Mesodermal cell (in vitro differentiated cells): ENCODE data around the gene A2M.

Source experiments
- H3K27ac ChIP-seq: 2 replicates; pipeline ENCODE4 v1.7.0; 2013; ENCODE audit warnings: mild to moderate bottlenecking, low read depth, low read length, moderate library complexity; ENCODE audit not compliant: severe bottlenecking
- H3K36me3 ChIP-seq: 2 replicates; pipeline ENCODE4 v1.7.1; 2013; ENCODE audit warnings: mild to moderate bottlenecking, low read length, moderate library complexity; ENCODE audit not compliant: control insufficient read depth, insufficient read depth
- H3K4me1 ChIP-seq: one replicate; pipeline ENCODE4 v1.7.1; 2013; ENCODE audit warnings: mild to moderate bottlenecking, low read length; ENCODE audit not compliant: insufficient read depth, control insufficient read depth, poor library complexity, severe bottlenecking
- H3K4me3 ChIP-seq: 2 replicates; pipeline ENCODE4 v1.7.0; 2013; ENCODE audit warnings: low read length, control low read depth, mild to moderate bottlenecking; ENCODE audit not compliant: insufficient read depth, poor library complexity, severe bottlenecking; ENCODE audit errors: extremely low read depth
- H3K9me3 ChIP-seq: 2 replicates; pipeline ENCODE4 v1.7.1; 2013; ENCODE audit warnings: mild to moderate bottlenecking, low read length, moderate library complexity; ENCODE audit not compliant: control insufficient read depth
- WGBS, 2 experiments: methylation state at CpG; one replicate each; pipeline ENCODE4 v1.1.5; 2013; ENCODE audit warnings: missing lambda C conversion rate in 2 of 2; ENCODE audit not compliant: insufficient coverage in 2 of 2; 5-methylcytosine and 5-hydroxymethylcytosine counted together

The A2M gene

GRCh38 chr12:9034095-9034494, 81.6 kb downstream of the A2M start:
- 94 to 96% methylated on average over 3 to 4 of the region's 6 CpGs for WGBS, 2 experiments
- no peak overlapping the region for H3K4me3 ChIP-seq
- no peaks in the 10 kb centered on the region for H3K9me3 ChIP-seq
- no peaks in the 10 kb centered on the region for H3K4me1 ChIP-seq
- no peaks in the 10 kb centered on the region for H3K36me3 ChIP-seq
- no peak overlapping the region for H3K27ac ChIP-seq

GRCh38 chr12:9033265-9033887, 82.3 kb downstream of the A2M start:
- WGBS, 2 experiments = 90 to 100% methylated on average over 2 of the region's 2 CpGs
- Histone ChIP-seq H3K4me3 (no peak overlapping the region), H3K27ac (no peak overlapping the region), H3K36me3 (no peaks in the 10 kb centered on the region), H3K4me1 (no peaks in the 10 kb centered on the region), H3K9me3 (no peaks in the 10 kb centered on the region)

GRCh38 chr12:9032202-9032964, 83.3 kb downstream of the A2M start:
- Histone ChIP-seq H3K36me3 (no peaks in the 10 kb centered on the region), H3K27ac (no peak overlapping the region), H3K9me3 (no peaks in the 10 kb centered on the region), H3K4me1 (no peaks in the 10 kb centered on the region), H3K4me3 (no peak overlapping the region)
- 82 to 86% methylated on average over 2 to 4 of the region's 5 CpGs for WGBS, 2 experiments

- Histone ChIP-seq H3K4me1 (no peaks in the 10 kb centered on the region), H3K36me3 (no peaks in the 10 kb centered on the region), H3K27ac (no peak overlapping the region), H3K9me3 (no peaks in the 10 kb centered on the region), H3K4me3 (no peak overlapping the region)
- 79 to 100% methylated on average over 1 to 2 of the region's 2 CpGs for WGBS, 2 experiments
These were observed 84.9 kb downstream of the A2M start for GRCh38 chr12:9030776-9031175.

- 95 to 97% methylated on average over 4 to 7 of the region's 7 CpGs for WGBS, 2 experiments
- no peak overlapping the region for H3K4me3 ChIP-seq
- no peaks in the 10 kb centered on the region for H3K36me3 ChIP-seq
- no peaks in the 10 kb centered on the region for H3K9me3 ChIP-seq
- no peaks in the 10 kb centered on the region for H3K4me1 ChIP-seq
- no peak overlapping the region for H3K27ac ChIP-seq
These were observed 88.3 kb downstream of the A2M start for GRCh38 chr12:9027161-9028059.

- WGBS, 2 experiments = no CpG with 5 or more reads among the region's 2 CpGs
- H3K27ac ChIP-seq = no peak overlapping the region
- H3K4me1 ChIP-seq = no peaks in the 10 kb centered on the region
- H3K9me3 ChIP-seq = no peaks in the 10 kb centered on the region
- no peaks in the 10 kb centered on the region for H3K36me3 ChIP-seq
- H3K4me3 ChIP-seq = no peak overlapping the region
These were observed 91.2 kb downstream of the A2M start for GRCh38 chr12:9024512-9024911.

GRCh38 chr12:9022592-9022991, 93.1 kb downstream of the A2M start:
- Histone ChIP-seq H3K9me3 (peaks cover 7% of the 10 kb centered on the region), H3K36me3 (no peaks in the 10 kb centered on the region), H3K4me3 (no peak overlapping the region), H3K27ac (no peak overlapping the region), H3K4me1 (no peaks in the 10 kb centered on the region)
- no CpG with 5 or more reads among the region's 2 CpGs for WGBS, 2 experiments
